Esophagus squamous epithelium (tissue), 5 donors: ENCODE data around the gene EFCAB5. TPM values are rescaled to one million over a fixed set of nuclear protein-coding genes. Genes with fewer than 3 reads are reported as not detected.
"Not testable (repeated sequence)": the region's sequence is repeated elsewhere in the genome, so short reads cannot be mapped to it uniquely, and the experiment has no call there.

Source experiments
- DNase-seq: peaks from one replicate; lab custom pipeline; 2025; lab: John Stamatoyannopoulos, UW
- H3K27ac ChIP-seq, 4 donors: fragments of 200-600 bp; sonication (generic); one replicate each; pipeline ENCODE4 v1.5.1; 2016 to 2019; ENCODE audit warnings: mild to moderate bottlenecking in 1 of 4
- H3K27me3 ChIP-seq, 4 donors: fragments of 200-600 bp; sonication (generic); 1 replicate in 3 of 4; 2 replicates in 1 of 4; pipeline versions ENCODE4 v1.5.1 to v1.6.0; 2017 to 2021; ENCODE audit warnings: antibody characterized with exemption in 1 of 4
- H3K36me3 ChIP-seq, 3 donors: fragments of 200-600 bp; sonication (generic); one replicate each; pipeline ENCODE4 v1.5.1; 2016 to 2019
- H3K4me1 ChIP-seq, 3 donors: fragments of 200-600 bp; sonication (generic); one replicate each; pipeline ENCODE4 v1.5.1; 2017 to 2019
- H3K4me3 ChIP-seq, 4 donors: fragments of 200-600 bp; sonication (generic); 1 replicate in 3 of 4; 2 replicates in 1 of 4; pipeline ENCODE4 v1.5.1; 2016 to 2019; ENCODE audit warnings: mild to moderate bottlenecking in 2 of 4, moderate library complexity in 1 of 4
- H3K9me3 ChIP-seq, 3 donors: fragments of 200-600 bp; sonication (generic); one replicate each; pipeline ENCODE4 v1.5.1; 2016 to 2019
- CTCF ChIP-seq, 6 experiments: fragments of 450-650 bp in 4 of 6; fragments of 200-600 bp in 2 of 6; sonication (generic) in 2 of 6; IDR thresholded peaks; one replicate each; pipeline ENCODE4 v1.5.1; 2016 to 2019; ENCODE audit warnings: antibody characterized with exemption in 6 of 6, mild to moderate bottlenecking in 4 of 6, moderate library complexity in 4 of 6
- POLR2A ChIP-seq, 4 donors: fragments of 450-650 bp; IDR thresholded peaks; one replicate each; pipeline ENCODE4 v1.6.1; 2017; ENCODE audit warnings: antibody characterized with exemption in 4 of 4, mild to moderate bottlenecking in 4 of 4, moderate library complexity in 3 of 4
- WGBS, 2 donors: methylation state at CpG; one replicate each; pipeline ENCODE4 v1.1.5; 2018; 5-methylcytosine and 5-hydroxymethylcytosine counted together
- intact Hi-C: fragments of 100-400 bp; cut with DNase I; formaldehyde crosslinking; loops from one replicate; pipeline ENCODE4 v1.15.0; 2022
- total RNA-seq, 4 donors: library from RNA; depleted of rRNA; stranded (reverse); fragments of >200 nt; gene quantifications; one replicate each; pipeline ENCODE4 v1.1.0, GENCODE V29; 2016
- donor health status: DM: yes; HTN: yes; CAD: no.

The EFCAB5 gene
- total RNA-seq, 4 donors from 2014 or later = 0.19 TPM; not detected in 3

- Histone ChIP-seq H3K9me3 (no peaks in the 10 kb centered on the region), H3K4me3 (no peak overlapping the region), H3K4me1 (no peaks in the 10 kb centered on the region), H3K27ac (no peak overlapping the region), H3K27me3 (no peaks in the 10 kb centered on the region), H3K36me3 (no peaks in the 10 kb centered on the region)
- no peak for TF ChIP-seq CTCF (IDR thresholded peaks at IDR 0.05)
- TF ChIP-seq POLR2A (IDR thresholded peaks at IDR 0.05) = no peak
- intact Hi-C loops = no loop called here
- DNase-seq = no peak
- 85 to 90% methylated on average over 4 of the region's 4 CpGs for WGBS, 2 donors
Measured at GRCh38 chr17:30031214-30031869, 89.9 kb downstream of the EFCAB5 start.

GRCh38 chr17:30035369-30035768 lies 93.9 kb downstream of the EFCAB5 start:
- 70 to 72% methylated on average over 2 of the region's 2 CpGs for WGBS, 2 donors
- Histone ChIP-seq H3K4me1 (no peaks in the 10 kb centered on the region), H3K36me3 (no peaks in the 10 kb centered on the region), H3K9me3 (no peaks in the 10 kb centered on the region), H3K4me3 (no peak overlapping the region), H3K27me3 (no peaks in the 10 kb centered on the region), H3K27ac (no peak overlapping the region)
- intact Hi-C loops = no loop called here
- DNase-seq = no peak
- no peak for TF ChIP-seq POLR2A (IDR thresholded peaks at IDR 0.05)

- H3K36me3 ChIP-seq, H3K9me3 ChIP-seq, H3K4me1 ChIP-seq, H3K27ac ChIP-seq, intact Hi-C loops, H3K4me3 ChIP-seq, DNase-seq: not testable (repeated sequence)
- H3K27me3 ChIP-seq = peaks cover 0 to 16% (median 0%) of the 10 kb centered on the region in 4 donors
- WGBS, 2 donors = 52 to 71% methylated on average over 4 to 5 of the region's 5 CpGs
Measured at GRCh38 chr17:30040719-30041518, 99.5 kb downstream of the EFCAB5 start.

DNA sequence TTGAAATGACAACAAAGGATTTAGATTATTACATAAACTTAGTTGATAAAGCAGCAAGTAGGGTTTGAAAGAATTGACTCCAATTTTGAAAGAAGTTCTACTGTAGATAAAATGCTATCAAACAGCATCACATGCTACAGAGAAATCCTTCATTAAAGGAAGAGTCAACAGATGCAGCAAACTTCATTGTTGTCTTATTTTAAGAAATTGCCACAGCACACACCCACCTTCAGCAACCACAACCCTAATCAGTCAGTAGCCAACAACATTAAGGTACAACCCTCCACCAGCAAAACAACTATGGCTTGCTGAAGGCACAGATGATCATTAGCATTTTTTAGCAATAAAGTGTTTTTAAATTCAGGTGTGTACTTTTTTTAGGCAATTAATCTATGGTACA lies 100.1 kb downstream of the EFCAB5 start:
- Histone ChIP-seq H3K27ac (no peak overlapping the region), H3K9me3 (no peaks in the 10 kb centered on the region), H3K4me1 (no peaks in the 10 kb centered on the region), H3K4me3 (no peak overlapping the region), H3K36me3 (no peaks in the 10 kb centered on the region), H3K27me3 (peaks cover 0 to 18% (median 0%) of the 10 kb centered on the region in 4 donors)
- no peak for DNase-seq
- no peak for TF ChIP-seq CTCF (IDR thresholded peaks at IDR 0.05)
- no peak for TF ChIP-seq POLR2A (IDR thresholded peaks at IDR 0.05)
- intact Hi-C loops = no loop called here

GRCh38 chr17:30062372-30062771 lies 120.9 kb downstream of the EFCAB5 start:
- Histone ChIP-seq H3K36me3 (no peaks in the 10 kb centered on the region), H3K27me3 (peaks cover 0 to 7% (median 0%) of the 10 kb centered on the region in 4 donors), H3K4me1 (no peaks in the 10 kb centered on the region), H3K4me3 (no peak overlapping the region), H3K27ac (no peak overlapping the region), H3K9me3 (peaks cover 0 to 28% (median 17%) of the 10 kb centered on the region in 3 donors)
- DNase-seq = no peak
- intact Hi-C loops = no loop called here
- WGBS, 2 donors = 95% methylated on average over 3 of the region's 4 CpGs; no CpG with 5 or more reads in 1 of the 2 donors
- TF ChIP-seq CTCF (IDR thresholded peaks at IDR 0.05) (no peak), POLR2A (IDR thresholded peaks at IDR 0.05) (no peak)

GRCh38 chr17:30064738-30065137 lies 123.3 kb downstream of the EFCAB5 start:
- H3K36me3 ChIP-seq = no peaks in the 10 kb centered on the region
- 81 to 88% methylated on average over 1 of the region's 1 CpG for WGBS, 2 donors
- intact Hi-C loops = no loop called here
- no peak overlapping the region for H3K4me3 ChIP-seq
- no peaks in the 10 kb centered on the region for H3K4me1 ChIP-seq
- H3K27me3 ChIP-seq = peaks cover 0 to 4% (median 0%) of the 10 kb centered on the region in 4 donors
- H3K27ac ChIP-seq = no peak overlapping the region
- H3K9me3 ChIP-seq = peaks cover 0 to 28% (median 17%) of the 10 kb centered on the region in 3 donors
- DNase-seq = no peak
- TF ChIP-seq POLR2A (IDR thresholded peaks at IDR 0.05) = no peak
- TF ChIP-seq CTCF (IDR thresholded peaks at IDR 0.05) = no peak
